AG04450 (cell line): ENCODE data around the gene HOXA2. TPM values are rescaled to one million over a fixed set of nuclear protein-coding genes. Genes with fewer than 3 reads are reported as not detected.

Experiments used
- CTCF ChIA-PET: fragments of 300-600, 350-600 bp; formaldehyde crosslinking; extraction: SDS; loops from one replicate; lab custom pipeline; 2022; ENCODE audit warnings: antibody characterized with exemption, inconsistent platforms; lab: Charles Lee
- POLR2A ChIA-PET: fragments of 350-600 bp; formaldehyde crosslinking; extraction: SDS; loops from one replicate; lab custom pipeline; 2021; ENCODE audit warnings: antibody characterized with exemption, inconsistent platforms; lab: Yijun Ruan, JAX
- DNase-seq: peaks from one replicate; pipeline ENCODE4 v3.0.0-alpha.2; 2011; ENCODE audit warnings: low read depth, low spot score
- H3K27ac ChIP-seq: one replicate; pipeline ENCODE4 v1.5.1; 2012; ENCODE audit warnings: low read depth, low read length, control low read depth
- H3K27me3 ChIP-seq: one replicate; pipeline ENCODE4 v1.6.0; 2012; ENCODE audit warnings: low read length; ENCODE audit not compliant: control insufficient read depth, insufficient read depth
- H3K4me3 ChIP-seq: 2 replicates; pipeline ENCODE4 v1.5.1; 2011; ENCODE audit warnings: mild to moderate bottlenecking, low read depth, low read length, control low read depth
- H3K9me3 ChIP-seq: 2 replicates; pipeline ENCODE4 v1.5.1; 2012; ENCODE audit warnings: low read length; ENCODE audit not compliant: control insufficient read depth, insufficient read depth
- CTCF ChIP-seq: IDR thresholded peaks from 2 replicates; pipeline ENCODE4 v1.5.1; 2011; ENCODE audit warnings: low read depth, low read length, control low read depth, inconsistent platforms
- polyA plus RNA-seq: library from polyadenylated mRNA; depleted of rRNA; stranded (reverse); fragments of >200 nt; gene quantifications from 2 replicates; pipeline ENCODE4 v1.2.3, GENCODE V29; 2011

The HOXA2 gene
- polyA plus RNA-seq, 1 experiment: 4.1 TPM

GRCh38 chr7:27091941-27092818 is 10.3 kb downstream of the HOXA2 start:
- H3K27ac ChIP-seq: no peak overlapping the region
- no peak for TF ChIP-seq CTCF
- DNase-seq: no peak
- CTCF ChIA-PET: interaction anchor here (1.0 to 1.4 kb wide), 3 partner anchors 238 to 425 kb away, joined by 3 to 5 read pairs (median 4); no protein-coding TSS in a partner anchor
- H3K27me3 ChIP-seq: no peaks in the 10 kb centered on the region
- POLR2A ChIA-PET: no interaction called here
- H3K4me3 ChIP-seq: no peak overlapping the region
- H3K9me3 ChIP-seq: peaks cover 10% of the 10 kb centered on the region

- H3K27ac ChIP-seq: no peak overlapping the region
- no peak overlapping the region for H3K4me3 ChIP-seq
- no peaks in the 10 kb centered on the region for H3K27me3 ChIP-seq
- ChIA-PET POLR2A (no interaction called here), CTCF (interaction anchor here (1.3 kb wide), 2 partner anchors 409 to 721 kb away, joined by 3 to 4 read pairs; no protein-coding TSS in a partner anchor)
- H3K9me3 ChIP-seq: peaks cover 10% of the 10 kb centered on the region
- no peak for DNase-seq
- TF ChIP-seq CTCF: no peak
Observed at GRCh38 chr7:27091105-27091504, 11.4 kb downstream of the HOXA2 start.

DNA sequence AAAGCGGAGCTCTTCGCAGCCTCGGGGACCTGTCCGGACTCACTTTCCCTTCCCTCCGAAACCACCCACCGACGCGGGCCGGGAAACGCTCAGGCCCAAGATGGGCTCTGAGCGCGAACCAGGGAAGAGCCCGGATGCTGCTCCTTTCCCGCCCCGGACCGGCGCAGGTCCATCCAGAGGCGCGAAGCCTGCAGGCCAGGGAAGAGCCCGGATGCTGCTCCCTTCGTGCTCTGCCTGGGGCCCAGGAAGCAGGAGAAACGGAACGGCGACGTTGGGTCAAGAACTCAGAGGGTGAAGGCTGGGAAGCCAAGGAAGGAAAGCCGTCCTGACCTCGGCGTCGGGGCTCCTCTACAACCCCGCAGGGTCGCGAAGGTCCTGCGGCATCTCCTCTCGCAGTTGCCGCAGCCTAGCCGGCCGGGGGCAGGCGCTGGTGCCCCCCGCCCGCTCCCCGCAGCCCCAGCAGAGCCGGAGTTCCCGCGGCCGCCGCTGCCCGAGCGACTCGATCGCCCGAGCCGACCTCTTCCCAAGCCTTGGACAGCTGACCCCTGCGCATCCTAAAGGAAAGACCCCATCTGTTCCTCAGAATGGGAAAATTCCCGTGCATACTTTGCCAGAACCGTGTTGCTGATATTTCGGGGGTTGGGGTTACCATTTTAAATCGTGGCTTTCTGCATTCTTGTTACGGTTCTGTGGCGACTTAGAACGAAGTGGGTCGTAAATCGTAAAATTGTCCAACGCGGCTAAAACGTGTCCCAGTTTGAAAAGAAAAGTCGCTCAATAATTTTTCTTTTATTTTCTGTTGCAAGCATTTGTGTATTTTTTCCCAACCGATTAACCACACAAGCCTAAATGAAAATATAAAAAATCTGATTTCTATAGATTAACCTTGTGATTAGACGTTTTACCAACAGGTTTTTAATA is 14.2 kb downstream of the HOXA2 start:
- TF ChIP-seq CTCF: no peak
- Histone ChIP-seq H3K9me3 (peaks cover 10% of the 10 kb centered on the region), H3K27ac (no peak overlapping the region), H3K4me3 (no peak overlapping the region), H3K27me3 (no peaks in the 10 kb centered on the region)
- POLR2A ChIA-PET: no interaction called here
- DNase-seq: no peak
- CTCF ChIA-PET: no interaction called here

GRCh38 chr7:27083646-27084045 is 18.8 kb downstream of the HOXA2 start:
- Histone ChIP-seq H3K27me3 (no peaks in the 10 kb centered on the region), H3K9me3 (peaks cover 10% of the 10 kb centered on the region), H3K27ac (no peak overlapping the region), H3K4me3 (no peak overlapping the region)
- DNase-seq: no peak
- no peak for TF ChIP-seq CTCF
- CTCF ChIA-PET: interaction anchor here (1.0 kb wide), 1 partner anchor 9 kb away, joined by 3 read pairs; no protein-coding TSS in a partner anchor
- POLR2A ChIA-PET: no interaction called here
